Measurements from ENCODE around the gene SUMF1. TPM values are rescaled to one million over a fixed set of nuclear protein-coding genes. Genes with fewer than 3 reads are reported as not detected.

The SUMF1 gene
- polyA plus RNA-seq, 3 donors, result 25.7 to 80.4 (median 74.2) TPM

DNA sequence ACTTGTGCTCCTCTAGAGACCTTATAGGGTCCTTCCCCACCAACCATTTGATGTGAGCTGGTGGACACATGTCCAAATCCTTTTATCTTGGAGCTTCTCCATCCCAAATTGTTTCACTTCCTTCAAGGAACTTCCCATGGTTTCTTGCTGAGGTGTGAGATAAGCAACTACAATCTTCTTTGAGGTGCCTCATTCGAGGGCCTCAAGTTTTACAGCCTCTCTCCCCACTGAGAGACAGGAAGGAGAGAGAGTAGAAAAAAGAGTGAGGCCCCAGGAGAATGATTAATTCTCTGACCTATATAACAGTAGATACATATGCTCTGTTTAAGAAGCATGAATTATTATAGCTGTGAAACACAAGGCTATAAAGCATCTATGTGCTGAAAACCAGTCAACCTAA, 70.5 kb downstream of the SUMF1 start:
- H4K20me1 ChIP-seq (ENCODE audit: insufficient read depth, low read length), result no peaks in the 10 kb centered on the region
- TF ChIP-seq, protein P1, sequence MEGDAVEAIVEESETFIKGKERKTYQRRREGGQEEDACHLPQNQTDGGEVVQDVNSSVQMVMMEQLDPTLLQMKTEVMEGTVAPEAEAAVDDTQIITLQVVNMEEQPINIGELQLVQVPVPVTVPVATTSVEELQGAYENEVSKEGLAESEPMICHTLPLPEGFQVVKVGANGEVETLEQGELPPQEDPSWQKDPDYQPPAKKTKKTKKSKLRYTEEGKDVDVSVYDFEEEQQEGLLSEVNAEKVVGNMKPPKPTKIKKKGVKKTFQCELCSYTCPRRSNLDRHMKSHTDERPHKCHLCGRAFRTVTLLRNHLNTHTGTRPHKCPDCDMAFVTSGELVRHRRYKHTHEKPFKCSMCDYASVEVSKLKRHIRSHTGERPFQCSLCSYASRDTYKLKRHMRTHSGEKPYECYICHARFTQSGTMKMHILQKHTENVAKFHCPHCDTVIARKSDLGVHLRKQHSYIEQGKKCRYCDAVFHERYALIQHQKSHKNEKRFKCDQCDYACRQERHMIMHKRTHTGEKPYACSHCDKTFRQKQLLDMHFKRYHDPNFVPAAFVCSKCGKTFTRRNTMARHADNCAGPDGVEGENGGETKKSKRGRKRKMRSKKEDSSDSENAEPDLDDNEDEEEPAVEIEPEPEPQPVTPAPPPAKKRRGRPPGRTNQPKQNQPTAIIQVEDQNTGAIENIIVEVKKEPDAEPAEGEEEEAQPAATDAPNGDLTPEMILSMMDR (IDR thresholded peaks at IDR 0.05), result no peak
- no peak overlapping the region for H3K27ac ChIP-seq (ENCODE audit: low read depth in 1 of 2, low read length in 2 of 2)
- H3K36me3 ChIP-seq (replicated peaks in 1 of 2; ENCODE audit: control insufficient read depth in 1 of 2, insufficient read depth in 2 of 2, low read length in 2 of 2), result peaks cover 24 to 78% of the 10 kb centered on the region in 2 donors
- peaks cover 57 to 68% of the 10 kb centered on the region in 2 donors for H3K36me3 Mint-ChIP-seq
- H3K4me1 ChIP-seq (ENCODE audit: control insufficient read depth in 1 of 2, insufficient read depth in 2 of 2, low read length in 2 of 2), result peaks cover 8 to 13% of the 10 kb centered on the region in 2 donors
- no peaks in the 10 kb centered on the region for H3K27me3 ChIP-seq (ENCODE audit: control insufficient read depth in 2 of 2, insufficient read depth in 2 of 2, low read length in 2 of 2)
- H3K4me3 Mint-ChIP-seq, result no peak overlapping the region
- no peak overlapping the region for H2AFZ ChIP-seq (ENCODE audit: insufficient read depth, low read depth, low read length, poor library complexity, severe bottlenecking)
- no CpG with 5 or more reads among the region's 1 CpG for WGBS (ENCODE audit: insufficient coverage)
- no peaks in the 10 kb centered on the region for H3K79me2 ChIP-seq (ENCODE audit: insufficient read depth, low read length)
- no peak overlapping the region for H3K9ac ChIP-seq (ENCODE audit: insufficient read depth, low read length, poor library complexity, severe bottlenecking)
- peak overlapping the region in 1 of 7 donors; percentile 11 for H3K27ac Mint-ChIP-seq
- H3K9me3 ChIP-seq (replicated peaks in 1 of 2; ENCODE audit: control insufficient read depth in 1 of 2, insufficient read depth in 1 of 2, low read length in 2 of 2), result peaks cover 0 to under 1% of the 10 kb centered on the region in 2 donors
- no peak for DNase-seq
- no peak overlapping the region for H3K4me3 ChIP-seq (replicated peaks in 1 of 3; ENCODE audit: low read depth in 2 of 3, low read length in 3 of 3)
- peaks cover 13% of the 10 kb centered on the region for H3K4me1 Mint-ChIP-seq
- intact Hi-C loops (cut with micrococcal nuclease), result no loop called here
- no peak overlapping the region for H3K4me2 ChIP-seq (replicated peaks; ENCODE audit: extremely low read depth, low read length, poor library complexity, severe bottlenecking)
- H3K9me3 Mint-ChIP-seq, result peaks cover 0 to 6% (median 3%) of the 10 kb centered on the region in 7 donors
- H3K27me3 Mint-ChIP-seq (ENCODE audit: low read depth in 3 of 3), result peaks cover 0 to under 1% (median 0%) of the 10 kb centered on the region in 3 donors

DNA sequence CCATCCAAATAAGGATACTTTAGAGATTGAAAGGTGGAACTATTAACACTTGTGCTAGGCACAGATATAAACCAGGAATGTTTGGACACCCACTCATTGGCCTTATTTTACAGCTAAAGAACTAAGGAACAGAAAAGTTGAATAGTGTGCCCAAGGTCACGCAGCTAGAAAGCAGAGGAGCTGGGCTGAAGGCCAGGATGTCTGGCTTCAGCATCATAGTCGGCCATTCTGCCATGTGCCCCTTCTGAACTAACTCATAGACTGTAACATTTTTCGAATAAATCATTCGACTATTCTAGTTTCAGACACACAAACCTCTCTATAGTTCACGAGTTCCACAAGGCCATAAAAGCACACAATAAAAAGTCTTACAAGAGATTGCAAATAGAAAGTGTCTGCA, 71.1 kb downstream of the SUMF1 start:
- H3K36me3 ChIP-seq (replicated peaks in 1 of 2; ENCODE audit: control insufficient read depth in 1 of 2, insufficient read depth in 2 of 2, low read length in 2 of 2), result peaks cover 21 to 78% of the 10 kb centered on the region in 2 donors
- intact Hi-C loops (cut with micrococcal nuclease), result no loop called here
- H3K9me3 ChIP-seq (replicated peaks in 1 of 2; ENCODE audit: control insufficient read depth in 1 of 2, insufficient read depth in 1 of 2, low read length in 2 of 2), result peaks cover 0 to 4% of the 10 kb centered on the region in 2 donors
- no peak overlapping the region for H3K9ac ChIP-seq (ENCODE audit: insufficient read depth, low read length, poor library complexity, severe bottlenecking)
- WGBS (ENCODE audit: insufficient coverage), result 100% methylated on average over 3 of the region's 5 CpGs
- Mint-ChIP-seq H3K27me3 (ENCODE audit: low read depth in 3 of 3) (no peaks in the 10 kb centered on the region), H3K9me3 (peaks cover 0 to 9% (median 6%) of the 10 kb centered on the region in 7 donors), H3K4me1 (peaks cover 13% of the 10 kb centered on the region), H3K36me3 (peaks cover 58 to 68% of the 10 kb centered on the region in 2 donors), H3K27ac (peak overlapping the region in 1 of 7 donors; percentile 37), H3K4me3 (no peak overlapping the region)
- no peaks in the 10 kb centered on the region for H3K79me2 ChIP-seq (ENCODE audit: insufficient read depth, low read length)
- no peak overlapping the region for H3K27ac ChIP-seq (ENCODE audit: low read depth in 1 of 2, low read length in 2 of 2)
- H4K20me1 ChIP-seq (ENCODE audit: insufficient read depth, low read length), result no peaks in the 10 kb centered on the region
- no peaks in the 10 kb centered on the region for H3K27me3 ChIP-seq (ENCODE audit: control insufficient read depth in 2 of 2, insufficient read depth in 2 of 2, low read length in 2 of 2)
- no peak overlapping the region for H3K4me2 ChIP-seq (replicated peaks; ENCODE audit: extremely low read depth, low read length, poor library complexity, severe bottlenecking)
- H2AFZ ChIP-seq (ENCODE audit: insufficient read depth, low read depth, low read length, poor library complexity, severe bottlenecking), result no peak overlapping the region
- H3K4me1 ChIP-seq (ENCODE audit: control insufficient read depth in 1 of 2, insufficient read depth in 2 of 2, low read length in 2 of 2), result peaks cover 8 to 13% of the 10 kb centered on the region in 2 donors
- TF ChIP-seq, protein P1 (IDR thresholded peaks at IDR 0.05), result no peak
- no peak overlapping the region for H3K4me3 ChIP-seq (replicated peaks in 1 of 3; ENCODE audit: low read depth in 2 of 3, low read length in 3 of 3)
- DNase-seq, result no peak
